GM19372 (cell line): ENCODE measurements around the gene ARL16.
"Not testable (repeated sequence)": the region's sequence is repeated elsewhere in the genome, so short reads cannot be mapped to it uniquely, and the experiment has no call there.

Source experiments
- ATAC-seq: cut with Tn5 transposase; IDR thresholded peaks from one replicate; pipeline ENCODE4 v1.9.1; 2021; ENCODE audit warnings: mild to moderate bottlenecking, low read depth, moderate library complexity; ENCODE audit not compliant: unreplicated experiment

The ARL16 gene

DNA sequence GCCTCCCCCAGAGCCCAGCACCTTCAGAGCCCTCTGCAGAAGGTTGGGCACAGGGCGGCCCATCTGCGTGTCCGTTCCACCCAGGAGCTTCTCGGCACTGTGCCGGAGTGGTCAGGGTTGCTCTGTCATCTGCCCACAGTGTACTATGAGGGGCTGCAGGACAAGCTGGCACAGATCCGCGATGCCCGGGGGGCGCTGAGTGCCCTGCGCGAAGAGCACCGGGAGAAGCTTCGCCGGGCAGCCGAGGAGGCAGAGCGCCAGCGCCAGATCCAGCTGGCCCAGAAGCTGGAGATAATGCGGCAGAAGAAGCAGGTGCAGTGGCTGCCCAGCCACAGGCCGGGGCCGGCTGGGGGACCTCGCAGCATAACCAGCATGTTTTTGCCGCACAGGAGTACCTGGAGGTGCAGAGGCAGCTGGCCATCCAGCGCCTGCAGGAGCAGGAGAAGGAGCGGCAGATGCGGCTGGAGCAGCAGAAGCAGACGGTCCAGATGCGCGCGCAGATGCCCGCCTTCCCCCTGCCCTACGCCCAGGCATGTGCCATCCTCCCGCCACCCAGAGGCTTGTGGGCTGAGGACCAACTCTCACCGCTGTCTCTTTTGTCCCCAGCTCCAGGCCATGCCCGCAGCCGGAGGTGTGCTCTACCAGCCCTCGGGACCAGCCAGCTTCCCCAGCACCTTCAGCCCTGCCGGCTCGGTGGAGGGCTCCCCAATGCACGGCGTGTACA, 12.8 kb upstream of the ARL16 start:
- ATAC-seq = no peak

DNA sequence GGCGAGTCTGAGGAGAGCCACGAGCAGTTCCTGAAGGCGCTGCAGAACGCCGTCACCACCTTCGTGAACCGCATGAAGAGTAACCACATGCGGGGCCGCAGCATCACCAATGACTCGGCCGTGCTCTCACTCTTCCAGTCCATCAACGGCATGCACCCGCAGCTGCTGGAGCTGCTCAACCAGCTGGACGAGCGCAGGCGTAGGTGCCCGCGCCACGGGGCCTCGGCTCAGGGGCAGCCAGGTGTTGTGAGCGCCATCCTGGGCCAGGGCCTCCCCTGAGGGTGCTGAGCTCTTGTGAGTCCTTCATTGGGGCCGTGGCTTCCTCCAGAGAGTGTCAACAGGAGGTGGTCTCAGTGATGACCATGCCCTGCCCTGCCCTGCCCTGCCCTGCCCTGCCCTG, 12.2 kb upstream of the ARL16 start:
- no peak for ATAC-seq

DNA sequence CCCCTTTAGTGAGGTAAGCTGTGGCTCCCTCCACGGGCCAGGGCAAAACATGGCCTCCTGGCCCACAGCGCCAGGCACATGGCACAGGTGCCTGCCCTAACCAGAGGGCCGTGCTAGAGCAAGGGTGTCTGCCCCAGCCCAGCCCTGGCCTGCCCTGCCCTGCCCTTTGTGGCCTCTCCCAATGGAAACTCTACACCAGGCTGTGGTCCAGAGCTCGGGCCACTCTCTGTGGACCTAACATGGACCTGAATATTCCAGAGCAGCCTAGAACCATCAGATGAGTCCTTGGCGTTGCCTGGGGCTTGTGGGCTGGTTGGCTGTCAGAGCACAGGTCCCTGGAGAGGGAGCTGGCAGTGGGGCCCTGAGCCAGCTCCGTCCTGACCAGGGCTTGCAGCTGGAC, 11.6 kb upstream of the ARL16 start:
- ATAC-seq = no peak

DNA sequence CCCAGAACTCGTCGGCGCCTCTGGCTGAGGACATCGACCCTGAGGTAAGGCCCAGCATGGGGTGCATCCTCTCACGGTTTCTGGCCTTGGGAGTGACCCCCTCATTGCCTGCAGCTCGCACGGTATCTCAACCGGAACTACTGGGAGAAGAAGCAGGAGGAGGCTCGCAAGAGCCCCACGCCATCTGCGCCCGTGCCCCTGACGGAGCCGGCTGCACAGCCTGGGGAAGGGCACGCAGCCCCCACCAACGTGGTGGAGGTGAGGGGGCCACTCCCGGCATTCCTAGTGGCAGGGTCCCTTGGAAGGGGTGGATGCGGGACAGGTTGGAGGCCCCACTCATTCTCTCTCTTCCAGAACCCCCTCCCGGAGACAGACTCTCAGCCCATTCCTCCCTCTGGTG, 11.2 kb upstream of the ARL16 start:
- ATAC-seq = no peak

DNA sequence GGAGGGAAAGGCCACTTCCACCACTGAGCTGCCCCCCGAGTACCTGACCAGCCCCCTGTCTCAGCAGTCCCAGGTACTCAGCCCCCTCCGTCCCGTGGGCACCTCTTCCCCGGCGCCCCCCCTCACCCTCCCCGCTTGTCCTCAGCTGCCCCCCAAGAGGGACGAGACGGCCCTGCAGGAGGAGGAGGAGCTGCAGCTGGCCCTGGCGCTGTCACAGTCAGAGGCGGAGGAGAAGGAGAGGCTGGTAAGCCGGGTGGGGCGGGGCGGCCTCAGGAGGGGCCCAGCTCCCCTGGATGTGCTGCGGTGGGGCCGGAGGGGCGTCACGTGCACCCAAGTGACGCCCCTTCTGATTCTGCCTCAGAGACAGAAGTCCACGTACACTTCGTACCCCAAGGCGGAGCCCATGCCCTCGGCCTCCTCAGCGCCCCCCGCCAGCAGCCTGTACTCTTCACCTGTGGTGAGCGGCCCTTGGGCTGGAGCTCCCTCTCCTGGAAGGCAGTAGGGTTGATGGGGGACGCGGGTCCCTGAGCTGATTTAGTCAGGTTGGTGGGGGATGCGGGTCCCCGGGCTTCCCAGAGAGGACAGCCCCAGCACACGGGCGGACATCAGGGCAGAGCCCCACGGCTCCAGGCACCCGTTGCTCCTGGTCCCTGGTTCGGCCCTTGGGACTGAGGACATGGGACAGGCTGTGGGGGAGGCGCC, 10.1 kb upstream of the ARL16 start:
- ATAC-seq = no peak

DNA sequence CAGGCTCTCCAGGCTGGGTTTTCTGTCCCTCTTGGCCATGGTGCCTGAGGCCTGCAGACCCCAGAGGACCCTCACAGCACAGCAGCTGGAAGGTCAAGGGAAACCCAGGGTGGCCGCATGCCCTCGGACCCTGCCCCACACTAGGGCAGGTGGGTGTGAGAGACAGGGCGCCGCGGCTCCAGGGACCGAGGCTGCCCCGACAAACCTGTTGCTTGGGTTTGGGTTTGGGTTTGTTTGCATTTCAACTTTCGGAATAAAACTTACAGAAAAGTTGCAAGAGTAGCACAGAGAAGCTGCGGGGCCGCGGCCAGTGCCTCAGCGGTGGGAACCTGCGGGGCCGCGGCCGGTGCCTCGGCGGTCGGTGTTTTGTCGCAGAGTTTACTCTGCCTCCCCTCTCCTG, 8.0 kb upstream of the ARL16 start:
- no peak for ATAC-seq

DNA sequence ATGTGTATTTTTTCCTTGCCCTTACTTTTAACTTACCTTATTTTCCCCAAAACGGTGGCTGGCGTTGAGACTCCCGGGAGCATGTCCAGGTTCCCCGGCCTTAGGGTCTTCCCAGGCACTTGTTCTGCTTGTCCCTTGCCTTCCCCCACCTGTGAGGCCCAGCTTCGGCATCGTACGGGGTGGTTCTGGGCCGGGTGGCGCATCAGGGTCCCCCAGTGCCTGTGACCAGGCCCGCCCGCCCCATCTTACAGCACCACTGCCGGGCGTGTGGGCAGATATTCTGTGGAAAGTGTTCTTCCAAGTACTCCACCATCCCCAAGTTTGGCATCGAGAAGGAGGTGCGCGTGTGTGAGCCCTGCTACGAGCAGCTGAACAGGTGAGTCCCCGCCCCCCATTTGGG, 7.6 kb upstream of the ARL16 start:
- ATAC-seq = no peak

DNA sequence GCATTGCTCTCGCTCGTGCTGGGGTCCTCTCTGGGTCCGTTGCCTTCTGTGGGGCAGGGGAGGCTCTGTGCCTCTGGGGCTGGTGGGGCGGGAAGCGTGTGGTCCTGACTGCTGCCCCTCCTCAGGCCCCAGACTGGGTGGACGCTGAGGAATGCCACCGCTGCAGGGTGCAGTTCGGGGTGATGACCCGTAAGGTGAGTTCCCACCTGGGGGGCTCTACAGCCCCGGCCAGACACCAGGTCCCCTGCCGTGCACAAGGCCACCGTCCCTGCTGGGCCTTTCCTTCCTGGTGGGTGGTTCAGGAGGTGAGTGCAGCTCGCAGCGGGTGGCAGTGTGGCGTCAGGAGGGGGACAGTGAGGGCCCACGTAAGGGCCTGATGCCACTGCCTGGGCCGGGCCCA, 7.0 kb upstream of the ARL16 start:
- ATAC-seq = no peak

DNA sequence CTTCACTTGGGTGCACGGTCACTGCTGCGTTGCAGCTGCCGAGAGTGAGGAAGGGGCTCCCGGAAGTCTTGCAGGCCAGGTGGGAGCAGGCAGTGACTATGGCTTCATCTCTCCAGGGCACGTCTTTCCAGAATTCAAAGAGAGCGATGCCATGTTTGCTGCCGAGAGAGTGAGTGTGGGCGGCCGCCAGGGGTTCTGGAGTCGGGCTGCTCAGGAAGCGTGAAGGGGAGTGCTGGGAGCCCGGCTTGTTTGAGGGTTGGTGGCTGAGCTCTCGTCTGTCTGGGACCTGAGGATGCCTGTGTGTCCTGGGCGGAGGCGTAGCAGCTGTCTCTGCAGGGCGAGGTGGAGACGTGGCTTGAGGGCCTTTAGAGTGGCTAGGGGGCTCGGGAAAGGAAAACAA, 6.5 kb upstream of the ARL16 start:
- ATAC-seq = no peak

DNA sequence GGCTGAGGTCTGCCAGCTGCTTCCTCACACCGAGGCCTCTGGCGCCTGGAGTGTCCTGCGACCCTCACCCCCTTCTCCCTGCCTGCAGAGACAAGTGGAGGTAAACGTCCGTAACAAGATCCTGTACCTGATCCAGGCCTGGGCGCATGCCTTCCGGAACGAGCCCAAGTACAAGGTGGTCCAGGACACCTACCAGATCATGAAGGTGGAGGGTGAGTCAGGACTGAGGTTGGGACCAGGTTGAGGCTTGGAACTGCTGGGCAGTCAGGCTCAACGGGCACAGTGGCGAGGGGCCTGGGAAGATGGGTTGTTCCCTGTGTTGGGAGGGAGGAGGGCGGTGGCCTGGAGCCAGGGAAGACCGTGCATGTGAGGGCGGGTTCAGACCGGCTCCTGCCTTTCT, 5.0 kb upstream of the ARL16 start:
- no peak for ATAC-seq

DNA sequence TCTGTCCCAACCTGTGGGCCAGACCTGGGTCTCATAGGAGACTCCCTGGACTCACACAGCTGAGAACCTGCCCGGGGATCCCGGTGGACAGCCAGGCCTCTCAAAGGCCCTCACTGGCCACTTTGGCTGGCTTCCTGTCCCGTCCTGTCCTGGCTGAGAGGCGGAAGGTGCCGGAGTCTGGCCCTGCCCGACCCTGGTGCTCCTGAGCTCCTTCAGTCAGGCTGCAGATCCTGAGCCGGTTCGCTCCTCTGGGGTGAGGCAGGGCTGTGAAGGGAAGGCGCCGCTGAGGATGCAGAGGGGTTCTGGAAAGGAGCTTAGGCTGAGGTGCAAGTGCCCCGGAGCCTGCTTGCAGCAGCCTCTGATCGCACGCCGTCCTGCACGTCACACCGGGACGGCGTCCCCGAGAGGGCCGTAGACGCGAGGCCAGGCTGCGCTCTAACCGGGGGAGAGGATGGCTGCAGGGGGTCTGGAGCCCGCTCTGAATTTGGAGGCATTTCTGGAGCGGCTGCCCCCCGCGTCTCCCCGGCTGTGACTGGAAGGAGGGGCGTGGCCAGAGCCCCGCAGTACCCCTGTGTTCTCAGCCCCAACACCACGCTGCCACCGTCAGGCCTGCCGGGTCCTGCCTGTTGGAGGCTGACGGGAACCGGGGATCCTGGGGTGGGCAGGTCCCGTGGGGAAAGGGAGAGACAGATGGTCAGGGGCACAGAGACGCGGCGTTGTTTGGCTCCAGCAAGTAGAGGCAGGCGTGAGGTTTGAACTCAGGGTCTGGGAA, 4.4 kb upstream of the ARL16 start:
- no peak for ATAC-seq

DNA sequence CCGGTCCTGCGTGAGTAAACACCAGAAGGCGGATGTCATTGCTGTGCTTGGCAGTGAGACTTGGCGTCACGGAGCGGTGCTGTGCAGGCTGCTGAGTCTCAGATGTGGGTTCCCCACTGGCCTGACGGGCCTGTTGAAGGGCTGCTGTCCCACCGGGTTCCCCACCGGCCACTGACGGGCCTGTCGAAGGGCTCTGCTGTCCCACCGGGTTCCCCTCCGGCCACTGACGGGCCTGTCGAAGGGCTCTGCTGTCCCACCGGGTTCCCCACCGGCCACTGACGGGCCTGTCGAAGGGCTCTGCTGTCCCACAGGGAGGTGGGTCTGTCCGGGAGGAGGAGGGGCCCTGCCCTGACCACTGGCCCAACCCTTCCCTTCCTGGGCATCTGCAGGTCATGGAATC, 3.0 kb upstream of the ARL16 start:
- ATAC-seq = no peak

DNA sequence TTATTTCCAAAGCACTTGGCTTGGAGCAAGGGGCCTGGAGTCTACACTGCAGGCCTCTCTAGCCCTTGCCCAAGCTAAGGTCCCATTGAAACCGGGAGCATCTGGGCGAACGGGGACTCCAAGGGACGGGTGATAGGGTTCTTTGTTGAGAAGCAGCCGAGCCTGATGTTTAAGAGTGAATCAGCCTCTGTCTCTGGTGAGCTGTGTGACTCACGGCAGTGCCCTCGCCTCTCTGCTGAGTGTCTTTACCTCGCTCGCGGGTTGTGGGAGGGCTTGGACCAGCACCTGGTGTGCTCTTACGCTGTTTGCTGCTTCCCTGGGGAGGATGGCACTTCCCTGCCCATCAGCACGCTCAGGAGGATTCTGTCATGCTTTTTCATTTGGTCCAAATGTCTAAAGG, 1.5 kb upstream of the ARL16 start:
- no peak for ATAC-seq

DNA sequence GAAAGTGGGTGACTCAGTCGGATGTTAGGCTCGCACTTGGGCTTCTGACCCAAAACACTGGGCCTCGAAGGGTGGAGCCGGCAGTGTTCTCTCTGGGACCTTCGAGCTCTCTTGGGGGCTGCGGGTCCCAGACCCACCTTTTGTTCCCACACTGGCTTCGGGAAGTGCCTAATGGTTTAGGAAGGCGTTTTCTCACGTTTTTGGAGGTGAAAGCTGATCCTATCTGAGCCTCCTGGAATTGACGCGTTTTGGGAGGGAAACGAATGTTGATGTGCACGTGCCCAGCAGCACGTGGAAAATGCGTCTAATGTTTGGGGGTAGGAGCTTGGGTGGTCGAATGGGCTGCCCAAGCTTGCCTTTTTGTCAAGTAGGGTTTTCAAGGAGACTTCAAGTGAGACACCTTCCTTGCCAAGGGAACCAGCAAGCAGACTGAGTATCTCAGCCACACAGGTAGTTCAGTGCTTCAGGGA, 880 bp upstream of the ARL16 start:
- ATAC-seq = no peak

DNA sequence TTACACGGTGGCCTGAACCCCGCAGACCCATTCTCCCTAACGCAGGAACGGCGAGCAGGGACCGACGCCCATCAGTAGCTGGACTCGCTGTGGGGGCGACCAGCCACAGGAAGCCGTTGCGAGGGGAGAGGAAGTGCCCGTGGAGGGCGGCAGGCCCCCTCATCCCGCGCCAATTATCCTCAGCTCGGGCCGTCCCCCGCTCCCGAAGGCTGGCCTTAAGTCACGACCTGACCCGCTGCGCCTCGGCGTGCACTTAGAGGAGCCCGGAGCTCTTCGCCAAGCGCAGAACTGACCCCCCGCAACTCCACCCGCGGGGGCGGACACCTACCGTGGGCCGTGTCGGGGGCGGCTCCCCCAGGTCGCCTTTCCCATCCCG, 401 bp downstream of the ARL16 start:
- ATAC-seq = no peak

DNA sequence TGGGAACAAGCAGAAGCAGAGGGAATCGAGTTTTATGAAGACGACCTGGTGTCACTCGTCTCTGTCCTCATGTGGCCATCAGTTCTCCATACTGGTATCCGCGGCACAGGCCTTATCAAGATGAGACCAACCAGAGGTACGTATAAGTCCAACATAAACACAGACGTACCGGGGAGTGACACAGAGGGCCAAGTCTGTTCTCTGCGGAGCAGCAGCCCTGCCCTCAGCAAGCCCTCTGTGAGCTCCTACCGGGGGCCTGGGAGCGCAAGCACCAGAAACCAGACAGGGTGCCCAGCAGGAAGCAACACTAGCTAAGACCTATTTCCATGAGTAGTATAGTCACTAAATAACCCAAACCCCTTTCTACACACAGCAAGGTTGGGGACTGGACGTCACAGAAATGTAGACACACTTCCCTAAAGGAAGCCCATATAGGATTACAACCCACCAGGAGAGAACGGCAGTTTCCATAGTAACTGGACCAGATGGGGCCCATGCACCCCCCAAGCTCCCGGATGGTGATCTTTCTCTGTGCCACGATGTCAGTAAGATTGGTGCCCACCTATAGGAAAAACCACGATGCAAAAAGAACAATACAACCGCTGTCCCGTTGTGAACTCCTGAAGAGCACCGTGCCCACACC, 911 bp downstream of the ARL16 start:
- no peak for ATAC-seq

DNA sequence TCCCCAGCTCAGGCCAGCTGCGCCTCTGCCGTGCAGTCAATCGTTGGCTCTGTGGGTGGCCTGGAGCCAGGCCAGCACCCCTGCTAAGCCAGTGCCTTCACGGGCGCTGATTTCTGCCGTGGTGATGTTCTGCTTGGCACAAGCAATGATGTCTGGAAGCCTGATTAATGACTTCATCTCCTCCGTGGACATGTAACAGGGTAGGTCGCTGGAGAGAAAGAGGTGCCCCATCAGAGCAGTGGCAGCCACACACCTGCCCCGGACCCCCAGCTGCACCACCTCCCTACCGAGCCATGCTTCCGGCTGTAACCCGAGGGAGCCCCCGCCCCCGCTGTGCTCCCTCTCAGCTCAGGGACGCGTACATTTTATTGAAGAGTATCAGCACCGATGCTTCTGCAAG, 1.9 kb downstream of the ARL16 start:
- ATAC-seq = no peak

DNA sequence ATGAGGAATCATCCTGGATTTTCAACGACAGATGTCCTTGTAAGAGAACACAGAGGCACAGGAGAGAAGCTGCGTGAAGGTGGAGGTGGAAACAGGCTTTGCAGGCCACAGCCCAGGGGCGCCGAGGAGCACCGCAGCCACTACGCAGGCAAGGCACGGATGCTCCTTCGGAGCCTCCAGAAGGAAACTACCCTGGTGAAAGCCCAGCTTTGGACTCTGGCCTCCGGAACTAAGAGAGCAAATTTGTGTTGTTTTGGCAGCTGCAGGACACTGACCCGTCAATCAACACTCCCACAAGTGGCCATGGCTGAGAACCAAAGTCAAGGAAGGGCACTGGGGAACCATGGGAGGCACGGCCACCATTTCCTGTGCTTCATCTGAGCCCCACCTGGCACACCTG, 3.4 kb downstream of the ARL16 start:
- no peak for ATAC-seq

DNA sequence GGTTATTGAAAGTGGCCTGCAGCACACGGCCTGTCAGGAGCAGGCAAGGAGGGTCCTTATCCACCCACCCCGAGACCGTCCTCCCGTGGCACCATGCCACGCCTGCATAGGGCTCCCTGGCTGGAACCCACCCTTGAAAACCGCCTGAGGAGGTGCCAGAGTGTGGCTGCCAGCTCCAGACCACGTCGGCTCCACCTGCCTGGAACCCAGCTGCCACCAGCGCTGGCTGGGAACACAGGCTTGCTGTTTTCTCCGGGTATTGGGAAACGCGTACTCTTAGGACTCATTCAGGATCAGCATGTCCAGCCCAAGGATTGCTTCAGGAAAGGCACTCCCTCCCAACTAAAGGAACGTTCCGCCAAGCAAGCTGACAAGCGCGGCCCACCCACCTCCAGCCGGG, 6.7 kb downstream of the ARL16 start:
- no peak for ATAC-seq

DNA sequence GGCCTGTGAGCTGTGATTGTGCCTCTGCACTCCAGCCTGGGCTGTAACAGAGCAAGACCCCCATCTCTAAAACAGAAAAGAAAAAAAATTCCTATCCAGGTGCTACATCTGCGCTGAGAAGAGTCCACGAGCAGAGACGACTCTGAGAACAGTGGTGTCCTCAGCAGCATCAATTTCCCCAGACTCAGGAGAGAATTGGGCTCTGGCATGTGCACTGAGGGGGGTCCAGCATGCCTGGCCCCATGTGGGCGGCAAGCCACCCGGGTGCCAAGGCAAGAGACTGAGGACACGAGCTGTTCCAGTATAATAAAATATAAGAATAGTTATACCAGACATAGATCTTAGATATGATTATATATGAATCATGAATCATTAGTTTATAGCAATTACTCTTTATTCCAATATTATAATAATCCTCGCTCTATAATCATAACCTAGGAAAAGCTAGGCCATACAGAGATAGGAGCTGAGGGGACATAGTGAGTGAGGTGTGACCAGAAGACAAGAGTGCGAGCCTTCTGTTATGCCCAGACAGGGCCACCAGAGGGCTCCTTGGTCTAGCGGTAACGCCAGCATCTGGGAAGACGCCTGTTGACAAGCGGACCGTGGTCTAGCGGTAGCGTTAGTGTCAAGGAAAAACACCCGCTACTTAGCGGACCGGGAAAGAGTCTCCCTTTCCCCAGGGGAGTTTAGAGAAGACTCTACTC, 7.9 kb downstream of the ARL16 start:
- not testable (repeated sequence) for ATAC-seq
